T-helper 2 cell treated with Interferon-gamma antibody and Interleukin-4, amounts not matched to agents 100 ng/mL and 5 ng/mL, for 36 hours (primary cell): Measurements from ENCODE around the gene CPD. TPM values are rescaled to one million over a fixed set of nuclear protein-coding genes. Genes with fewer than 3 reads are reported as not detected.
"Not testable (repeated sequence)": the region's sequence is repeated elsewhere in the genome, so short reads cannot be mapped to it uniquely, and the experiment has no call there.

Experiments
- intact Hi-C: fragments of 100-400 bp; cut with micrococcal nuclease; formaldehyde crosslinking; loops from one replicate; pipeline ENCODE4 v1.15.1; 2023
- total RNA-seq: library from RNA; stranded (reverse); gene quantifications from 2 replicates; pipeline ENCODE4 v1.2.3, GENCODE V29; 2022

Gene CPD
- total RNA-seq, 1 donor from 2014 or later: 18.2 TPM

GRCh38 chr17:30421592-30421991, 42.9 kb downstream of the CPD start:
- intact Hi-C loops: no loop called here

- intact Hi-C loops: no loop called here
These were observed 43.4 kb downstream of the CPD start for GRCh38 chr17:30422171-30422570.

GRCh38 chr17:30424471-30424870, 45.7 kb downstream of the CPD start:
- intact Hi-C loops: no loop called here

GRCh38 chr17:30426292-30426691, 47.6 kb downstream of the CPD start:
- intact Hi-C loops: no loop called here

- intact Hi-C loops: no loop called here
These were observed 48.9 kb downstream of the CPD start for GRCh38 chr17:30427611-30428010.

GRCh38 chr17:30429155-30429554, 50.4 kb downstream of the CPD start:
- intact Hi-C loops: no loop called here

GRCh38 chr17:30433514-30433913, 54.8 kb downstream of the CPD start:
- intact Hi-C loops: no loop called here

- intact Hi-C loops: no loop called here
These were observed 58.0 kb downstream of the CPD start for GRCh38 chr17:30436729-30437128.

GRCh38 chr17:30443721-30444120, 65.0 kb downstream of the CPD start:
- intact Hi-C loops: no loop called here

- intact Hi-C loops: not testable (repeated sequence)
These were observed 67.9 kb downstream of the CPD start for GRCh38 chr17:30446640-30447039.

GRCh38 chr17:30449480-30449879, 70.8 kb downstream of the CPD start:
- intact Hi-C loops: no loop called here

- intact Hi-C loops: no loop called here
These were observed 71.6 kb downstream of the CPD start for GRCh38 chr17:30450125-30451027.

GRCh38 chr17:30454635-30455034, 75.9 kb downstream of the CPD start:
- intact Hi-C loops: no loop called here

GRCh38 chr17:30458371-30458770, 79.6 kb downstream of the CPD start:
- intact Hi-C loops: no loop called here

- intact Hi-C loops: not testable (repeated sequence)
These were observed 80.2 kb downstream of the CPD start for GRCh38 chr17:30458797-30459413.

GRCh38 chr17:30468465-30468864, 89.7 kb downstream of the CPD start:
- intact Hi-C loops: no loop called here

- intact Hi-C loops: no loop called here
These were observed 93.6 kb downstream of the CPD start for GRCh38 chr17:30472238-30472890.

GRCh38 chr17:30475206-30475605, 96.5 kb downstream of the CPD start:
- intact Hi-C loops: loop anchor here (5.0 kb wide), 2 partner anchors 242 to 358 kb away; partner anchors contain the start of gene NSRP1

GRCh38 chr17:30476726-30477082, 98.0 kb downstream of the CPD start:
- intact Hi-C loops: loop anchor here (1.0 to 5.0 kb wide), 4 partner anchors 98 to 430 kb away; partner anchors contain the start of genes CPD, NSRP1 and TEFM

- intact Hi-C loops: loop anchor here (2.0 to 5.0 kb wide), 3 partner anchors 240 to 430 kb away; partner anchors contain the start of genes NSRP1 and TEFM
These were observed 98.5 kb downstream of the CPD start, which contains the start of gene GOSR1 for GRCh38 chr17:30477083-30477773. TSS of gene GOSR1 (plus strand) at chr17:30477408. CDS start at chr17:30477434, 26 bp downstream.

GRCh38 chr17:30477774-30478115, 99.0 kb downstream of the CPD start:
- intact Hi-C loops: loop anchor here (2.0 to 5.0 kb wide), 3 partner anchors 240 to 429 kb away; partner anchors contain the start of genes NSRP1 and TEFM
